ENCODE results near the gene CRELD2. TPM values are rescaled to one million over a fixed set of nuclear protein-coding genes. Genes with fewer than 3 reads are reported as not detected.

The CRELD2 gene
- total and polyA plus RNA-seq, 8 donors: 28.5 to 79.7 (median 34.1) TPM

- H3K36me3 ChIP-seq: peaks cover 0 to 21% of the 10 kb centered on the region in 2 donors
- no peaks in the 10 kb centered on the region for H3K9me3 ChIP-seq
- ATAC-seq (no peak), DNase-seq (no peak)
- no peaks in the 10 kb centered on the region for H3K4me1 ChIP-seq
- H3K27ac ChIP-seq: no peak overlapping the region
- intact Hi-C loops (cut with DNase I): no loop called here
- H3K27me3 ChIP-seq: no peaks in the 10 kb centered on the region
- H3K4me3 ChIP-seq: no peak overlapping the region
- TF ChIP-seq CTCF (IDR thresholded peaks at IDR 0.05): no peak
These were observed 38.6 kb upstream of the CRELD2 start for GRCh38 chr22:49879871-49880270.

GRCh38 chr22:49880281-49880680, 38.2 kb upstream of the CRELD2 start:
- no peak for DNase-seq
- intact Hi-C loops (cut with DNase I): no loop called here
- H3K36me3 ChIP-seq: peaks cover 0 to 25% of the 10 kb centered on the region in 2 donors
- no peak for TF ChIP-seq CTCF (IDR thresholded peaks at IDR 0.05)
- ATAC-seq: no peak
- no peaks in the 10 kb centered on the region for H3K4me1 ChIP-seq
- H3K27me3 ChIP-seq: no peaks in the 10 kb centered on the region
- no peak overlapping the region for H3K4me3 ChIP-seq
- no peaks in the 10 kb centered on the region for H3K9me3 ChIP-seq
- no peak overlapping the region for H3K27ac ChIP-seq

- peaks cover 0 to 41% of the 10 kb centered on the region in 2 donors for H3K36me3 ChIP-seq
- H3K27ac ChIP-seq: no peak overlapping the region
- no peak overlapping the region for H3K4me3 ChIP-seq
- H3K27me3 ChIP-seq: no peaks in the 10 kb centered on the region
- no peak for TF ChIP-seq CTCF (IDR thresholded peaks at IDR 0.05)
- H3K9me3 ChIP-seq: no peaks in the 10 kb centered on the region
- no peak for ATAC-seq
- no peak for DNase-seq
- intact Hi-C loops (cut with DNase I): no loop called here
- H3K4me1 ChIP-seq: no peaks in the 10 kb centered on the region
These were observed 36.6 kb upstream of the CRELD2 start for GRCh38 chr22:49881856-49882255.

- ATAC-seq (no peak), DNase-seq (no peak)
- Histone ChIP-seq H3K9me3 (no peaks in the 10 kb centered on the region), H3K27me3 (no peaks in the 10 kb centered on the region), H3K4me3 (no peak overlapping the region), H3K27ac (no peak overlapping the region), H3K4me1 (no peaks in the 10 kb centered on the region), H3K36me3 (peaks cover 0 to 45% of the 10 kb centered on the region in 2 donors)
- no peak for TF ChIP-seq CTCF (IDR thresholded peaks at IDR 0.05)
- intact Hi-C loops (cut with DNase I): no loop called here
These were observed 35.7 kb upstream of the CRELD2 start for GRCh38 chr22:49882519-49883293.

GRCh38 chr22:49883294-49883640, 35.2 kb upstream of the CRELD2 start:
- intact Hi-C loops (cut with DNase I): no loop called here
- no peak overlapping the region for H3K4me3 ChIP-seq
- no peaks in the 10 kb centered on the region for H3K9me3 ChIP-seq
- TF ChIP-seq CTCF (IDR thresholded peaks at IDR 0.05): no peak
- no peaks in the 10 kb centered on the region for H3K27me3 ChIP-seq
- H3K36me3 ChIP-seq: peaks cover 0 to 46% of the 10 kb centered on the region in 2 donors
- no peak overlapping the region for H3K27ac ChIP-seq
- no peak for DNase-seq
- H3K4me1 ChIP-seq: no peaks in the 10 kb centered on the region
- ATAC-seq: no peak
